GM19395 (cell line): ENCODE data around the gene PPP2R5C.

Experiments used
- ATAC-seq: cut with Tn5 transposase; IDR thresholded peaks from one replicate; pipeline ENCODE4 v1.9.1; 2021; ENCODE audit warnings: mild to moderate bottlenecking, moderate library complexity; ENCODE audit not compliant: unreplicated experiment

The PPP2R5C gene

DNA sequence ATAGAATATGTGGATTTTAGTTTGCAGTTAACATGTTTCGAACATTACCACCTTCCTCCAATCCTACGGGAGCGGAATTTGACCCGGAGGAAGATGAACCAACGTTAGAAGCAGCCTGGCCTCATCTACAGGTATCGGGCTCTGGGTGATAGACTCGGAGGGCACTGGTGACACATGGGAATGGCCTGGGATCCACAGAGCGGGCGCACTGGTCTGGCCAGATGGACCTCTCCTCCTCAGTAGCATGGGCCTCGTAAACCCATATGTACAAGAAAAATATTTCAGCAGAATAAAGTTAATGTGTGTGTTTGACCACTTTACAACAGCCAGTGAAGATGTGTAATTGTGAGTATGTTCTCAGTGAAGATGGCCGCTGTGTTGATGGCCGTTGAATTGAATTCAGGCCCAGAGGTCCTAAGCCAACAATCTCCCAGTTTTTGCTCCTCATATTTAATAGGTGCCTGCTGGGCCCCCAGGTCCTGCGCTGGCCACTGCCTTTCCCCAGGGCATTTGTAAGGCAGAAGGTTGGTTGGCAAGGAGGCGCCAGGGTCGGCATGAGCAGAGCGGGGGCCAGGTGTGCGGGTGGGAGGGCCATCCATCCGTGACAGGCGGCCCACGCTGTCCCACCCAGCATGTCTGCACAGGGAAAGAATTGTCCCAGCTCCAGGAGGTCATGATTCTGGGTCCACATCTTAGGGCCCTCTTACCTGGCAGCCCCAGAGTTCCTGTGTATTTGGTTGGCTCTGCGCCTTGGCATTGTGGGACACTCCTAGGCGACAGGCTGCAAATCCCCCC is 120.8 kb downstream of the PPP2R5C start:
- ATAC-seq, result no peak

DNA sequence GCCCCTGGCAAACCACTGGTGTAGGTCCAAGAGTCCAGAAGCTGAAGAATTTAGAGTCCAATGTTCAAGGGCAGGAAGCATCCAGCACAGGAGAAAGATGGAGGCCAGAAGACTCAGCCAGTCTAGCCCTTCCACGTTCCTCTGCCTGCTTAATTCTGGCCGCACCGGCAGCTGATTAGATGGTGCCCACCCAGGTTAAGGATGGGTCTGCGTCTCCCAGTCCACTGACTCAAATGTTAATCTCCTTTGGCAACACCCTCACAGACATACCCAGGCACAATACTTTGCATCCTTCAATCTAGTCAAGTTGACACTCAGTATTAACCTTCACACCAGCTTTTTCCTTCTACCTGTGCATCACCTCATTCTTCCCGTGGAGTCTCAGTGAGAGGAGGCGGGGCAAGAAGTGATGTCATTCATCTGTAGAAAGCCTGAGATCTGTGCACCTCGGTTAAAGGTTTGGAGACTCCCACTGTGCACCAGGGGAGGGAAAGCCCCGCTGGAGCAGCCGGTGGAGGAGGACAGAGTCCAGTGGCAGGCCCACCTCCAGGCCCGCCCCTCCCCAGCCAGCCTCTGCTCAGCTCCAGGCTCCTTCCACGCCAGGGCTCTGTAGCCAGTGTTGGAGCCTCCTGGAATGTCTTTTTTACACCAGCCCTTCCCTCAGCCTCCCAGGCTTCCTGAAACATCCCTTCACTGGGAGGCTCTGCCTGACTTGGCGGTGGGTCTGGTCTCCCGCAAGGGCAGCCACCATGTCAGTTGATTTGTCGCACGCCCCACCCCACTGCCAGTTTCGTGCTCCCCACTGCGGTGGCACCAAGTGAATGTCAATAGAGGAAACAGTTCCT is 122.8 kb downstream of the PPP2R5C start:
- ATAC-seq, result no peak

DNA sequence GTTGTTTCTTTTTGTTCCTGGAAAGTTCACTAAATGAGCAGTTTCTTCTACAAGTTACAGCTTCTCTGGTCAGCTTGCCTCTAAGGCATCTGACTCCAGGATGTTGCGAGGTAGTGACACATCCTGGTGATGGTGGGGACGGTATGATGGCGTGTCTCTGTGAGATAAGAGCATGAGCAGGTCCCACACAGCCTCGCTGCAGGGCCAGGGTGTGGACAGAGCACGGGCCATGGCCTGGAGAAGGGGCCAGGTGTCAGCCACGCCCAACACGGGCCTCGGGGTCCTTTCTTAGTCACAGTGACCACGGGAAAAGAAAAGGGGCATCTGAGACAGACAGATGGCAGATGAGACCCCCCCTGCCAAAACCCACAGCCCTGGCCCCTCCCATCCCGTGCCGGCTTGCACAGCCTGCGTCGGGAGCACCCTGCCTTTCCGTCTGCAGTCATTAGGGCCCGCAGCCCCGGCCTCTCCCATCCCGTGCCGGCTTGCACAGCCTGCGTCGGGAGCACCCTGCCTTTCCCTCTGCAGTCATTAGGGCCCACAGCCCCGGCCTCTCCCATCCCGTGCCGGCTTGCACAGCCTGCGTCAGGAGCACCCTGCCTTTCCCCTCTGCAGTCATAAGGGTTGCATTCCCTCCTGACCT is 123.5 kb downstream of the PPP2R5C start:
- no peak for ATAC-seq

- no peak for ATAC-seq
Measured at GRCh38 chr14:101887219-101887618, 125.7 kb downstream of the PPP2R5C start.

- ATAC-seq, result no peak
Measured at GRCh38 chr14:101888182-101888581, 126.7 kb downstream of the PPP2R5C start.

DNA sequence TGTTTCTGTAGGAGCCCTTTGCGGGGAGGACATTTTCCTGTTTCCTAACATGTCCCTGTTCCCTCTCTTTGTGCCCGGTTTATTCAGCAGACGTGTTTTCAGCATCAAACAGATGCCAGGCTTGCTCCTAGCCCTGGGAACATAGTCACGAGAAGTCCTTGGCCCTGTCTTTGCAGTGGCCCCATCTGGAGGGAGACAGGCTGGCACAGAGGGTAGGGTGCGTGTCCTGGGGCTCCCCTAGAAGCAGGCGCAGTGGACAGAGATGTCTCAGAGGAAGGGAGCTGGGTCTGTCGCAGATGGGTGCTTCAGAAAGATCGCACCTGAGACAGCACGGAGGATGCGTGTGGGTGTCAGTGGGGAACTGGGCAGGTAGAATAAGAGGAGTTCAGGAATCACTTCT is 127.9 kb downstream of the PPP2R5C start:
- no peak for ATAC-seq

GRCh38 chr14:101889898-101890297 is 128.4 kb downstream of the PPP2R5C start:
- no peak for ATAC-seq

DNA sequence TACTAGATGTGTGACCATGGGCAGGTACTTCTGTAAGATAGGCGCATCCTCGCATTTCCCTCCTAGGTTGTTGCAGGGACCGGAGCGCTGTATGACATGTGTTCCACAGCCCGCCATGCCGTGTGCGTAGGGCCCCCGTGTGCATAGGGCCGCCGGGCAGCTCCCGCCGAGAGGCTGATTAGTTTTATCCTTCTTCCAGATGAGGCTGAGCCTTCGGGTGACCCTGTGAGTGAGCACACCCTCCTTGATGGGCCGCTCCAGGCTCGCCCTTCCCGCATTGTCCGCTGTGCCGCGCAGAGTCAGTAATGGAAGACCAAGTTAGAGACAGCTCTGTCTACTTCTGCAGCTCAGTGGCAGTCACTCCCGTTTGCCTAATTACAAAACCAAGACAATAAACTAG is 130.0 kb downstream of the PPP2R5C start:
- ATAC-seq, result no peak

- ATAC-seq, result no peak
Measured at GRCh38 chr14:101893759-101894158, 132.2 kb downstream of the PPP2R5C start.

DNA sequence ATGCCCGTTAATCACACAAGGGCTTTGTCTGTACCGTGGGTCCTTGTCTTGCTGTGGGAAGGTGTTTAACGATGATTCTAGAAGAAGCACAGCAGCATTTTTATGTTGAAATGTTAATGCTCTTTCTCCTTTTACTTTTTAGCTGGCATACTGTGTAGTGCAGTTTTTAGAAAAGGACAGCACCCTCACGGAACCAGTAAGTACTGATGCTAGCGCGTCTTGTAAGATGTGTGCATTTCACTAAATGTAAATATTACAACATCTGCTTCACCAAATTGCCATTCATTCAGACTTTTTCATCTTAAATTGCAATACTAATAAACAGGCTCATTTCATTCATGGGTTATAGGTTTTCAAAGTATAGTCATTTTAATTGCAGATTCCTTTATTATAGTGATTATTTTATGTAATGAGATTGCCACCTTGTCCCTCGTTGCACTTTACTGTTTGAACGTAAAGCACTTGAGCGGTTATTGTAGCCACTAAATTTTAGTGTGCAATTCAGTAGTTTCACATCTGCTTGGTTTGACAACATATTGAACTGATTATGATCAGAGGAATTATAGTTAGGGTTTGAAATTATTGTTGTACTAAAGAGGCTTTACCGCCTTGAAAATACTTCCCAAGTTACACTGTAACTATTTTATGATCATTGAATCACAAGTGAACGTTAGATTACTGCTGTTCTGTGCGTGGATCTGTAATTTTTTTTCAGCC is 133.0 kb downstream of the PPP2R5C start:
- ATAC-seq, result no peak

DNA sequence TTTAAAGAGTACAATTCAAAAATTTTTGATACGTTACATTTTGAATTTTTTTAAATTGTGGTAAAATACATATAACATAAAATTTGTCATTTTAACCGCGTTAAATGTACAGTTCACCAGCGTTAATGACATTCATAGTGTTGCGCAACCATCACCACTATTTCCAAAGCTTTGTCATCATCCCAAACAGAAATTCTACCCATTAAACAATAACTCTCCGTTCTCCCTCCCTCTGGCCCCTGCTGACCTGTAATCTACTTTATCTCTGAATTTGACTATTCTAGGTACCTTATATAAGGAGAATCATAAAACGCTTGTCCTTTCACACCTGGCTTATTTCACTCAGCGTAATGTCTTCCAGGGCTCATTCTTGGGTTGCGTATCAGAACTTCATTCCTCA is 133.7 kb downstream of the PPP2R5C start:
- no peak for ATAC-seq

GRCh38 chr14:101897326-101897725 is 135.8 kb downstream of the PPP2R5C start:
- no peak for ATAC-seq

DNA sequence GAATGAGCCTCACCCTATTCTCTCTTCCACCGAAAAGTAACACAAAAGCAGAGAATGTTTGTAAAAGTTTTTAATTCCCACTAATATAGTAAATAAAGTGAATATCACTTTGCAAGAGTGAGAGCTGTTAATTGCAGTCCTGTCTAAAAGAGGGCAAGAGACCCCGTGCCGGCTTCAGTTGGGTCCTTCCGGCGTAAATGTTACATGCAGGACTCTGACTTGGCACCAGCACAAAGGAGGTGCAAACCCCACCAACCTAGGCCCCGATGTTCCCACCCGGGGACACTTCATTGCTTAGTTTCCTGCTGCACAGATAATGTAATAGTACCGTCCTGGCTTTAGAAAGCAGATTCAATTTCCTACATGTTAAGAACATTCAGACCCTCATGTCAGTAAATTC is 136.9 kb downstream of the PPP2R5C start:
- no peak for ATAC-seq

DNA sequence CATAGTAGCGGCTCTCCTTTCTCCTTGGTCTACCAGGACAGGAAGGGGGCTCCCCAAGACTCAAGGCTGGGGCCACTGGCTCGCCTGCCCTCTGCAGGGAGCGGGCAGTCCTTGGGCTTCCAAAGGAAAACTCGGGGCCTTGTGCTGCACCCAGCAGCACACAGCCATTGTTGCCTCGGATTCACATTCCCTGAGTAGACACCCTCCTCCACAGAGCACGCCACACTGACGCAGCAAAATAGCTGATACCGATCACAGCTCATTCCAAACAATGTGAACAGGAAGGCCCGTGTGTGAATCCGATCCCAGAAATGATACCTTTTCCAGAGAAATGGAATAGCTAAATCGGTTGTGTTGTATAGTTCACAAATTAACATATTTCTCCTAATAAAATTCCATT is 137.8 kb downstream of the PPP2R5C start:
- ATAC-seq, result no peak

DNA sequence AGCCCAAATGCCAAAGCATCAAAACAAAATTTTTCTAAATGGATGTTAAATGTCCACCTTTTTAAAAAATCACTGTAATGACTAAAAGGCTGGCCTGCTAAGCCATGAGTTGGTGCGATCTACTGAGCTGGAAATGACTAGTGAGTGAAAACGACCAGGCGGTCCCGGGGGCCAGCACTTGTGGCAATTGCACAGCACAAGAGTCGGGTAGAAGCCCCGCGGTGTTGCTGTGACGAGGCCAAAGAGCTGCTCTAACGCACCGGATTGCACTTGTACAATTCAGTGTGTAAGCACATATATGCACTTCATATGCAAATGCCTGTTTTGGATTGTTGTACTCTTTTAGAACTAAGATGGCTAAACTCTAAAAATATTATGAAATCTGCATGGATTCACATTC is 138.7 kb downstream of the PPP2R5C start:
- no peak for ATAC-seq

- ATAC-seq, result no peak
Measured at GRCh38 chr14:101903111-101903561, 141.6 kb downstream of the PPP2R5C start.

DNA sequence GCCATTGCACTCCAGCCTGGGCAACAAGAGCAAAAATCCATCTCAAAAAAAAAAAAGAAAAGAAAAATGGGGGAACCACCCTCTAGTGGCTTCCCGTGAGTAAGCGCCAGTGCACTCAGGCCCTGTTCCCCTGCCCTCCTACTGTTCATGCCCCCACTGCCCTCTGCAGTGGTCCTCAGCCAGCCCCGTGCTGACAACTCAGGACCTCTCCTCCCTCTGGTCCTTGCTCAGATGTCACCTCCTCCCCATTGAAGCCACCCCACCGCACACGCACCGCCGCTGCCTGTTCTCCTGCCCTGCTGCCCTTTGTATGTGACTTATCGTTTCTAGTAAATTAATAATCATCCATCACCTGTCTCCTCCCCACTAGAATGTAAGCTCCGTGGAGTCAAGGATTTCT is 144.1 kb downstream of the PPP2R5C start:
- ATAC-seq, result no peak

- ATAC-seq, result no peak
Measured at GRCh38 chr14:101906645-101907044, 145.1 kb downstream of the PPP2R5C start.

- no peak for ATAC-seq
Measured at GRCh38 chr14:101907619-101908018, 146.1 kb downstream of the PPP2R5C start.

DNA sequence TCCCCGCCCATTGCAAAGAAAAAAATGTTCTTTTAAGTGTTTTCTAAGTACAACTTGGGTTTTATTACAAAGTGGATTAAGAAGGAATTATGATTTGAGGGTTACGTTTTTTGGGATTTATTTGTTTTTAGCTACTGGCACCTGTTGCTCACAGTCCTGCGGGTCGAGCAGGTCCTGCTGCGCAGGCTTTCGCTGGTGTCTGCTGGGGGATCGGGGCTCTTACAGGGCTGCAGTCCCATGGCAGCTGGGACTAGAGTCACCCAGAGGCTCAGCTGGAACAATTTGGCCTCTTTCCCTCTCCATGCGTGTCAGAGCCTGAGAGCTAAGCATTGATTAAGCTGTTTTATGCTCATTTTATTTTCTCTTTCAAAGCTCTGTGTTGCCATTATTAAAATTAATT is 147.3 kb downstream of the PPP2R5C start:
- no peak for ATAC-seq
